GM18517 (cell line): ENCODE measurements around the gene PARD3B.

Experiments
- ATAC-seq: cut with Tn5 transposase; IDR thresholded peaks from one replicate; pipeline ENCODE4 v1.9.1; 2021; ENCODE audit warnings: mild to moderate bottlenecking, moderate library complexity; ENCODE audit not compliant: unreplicated experiment

PARD3B gene

DNA sequence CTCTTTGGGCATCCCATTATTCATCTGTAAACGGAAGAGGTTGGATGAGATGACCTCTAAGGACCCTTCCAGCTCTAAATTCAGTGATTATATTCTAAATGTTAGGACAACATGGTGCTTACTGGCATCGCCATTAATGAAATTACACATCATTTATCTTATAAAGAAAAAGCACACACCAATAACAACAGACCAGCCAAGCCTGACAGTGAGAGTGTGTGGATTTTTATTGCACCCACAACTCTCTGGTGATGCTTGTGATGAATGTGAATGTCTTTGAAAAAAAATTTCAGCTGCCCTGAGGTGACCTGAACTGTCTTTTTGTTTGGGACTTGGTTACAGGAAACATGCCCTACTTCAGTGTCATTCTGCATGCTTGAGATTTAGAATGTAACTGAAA is 623.7 kb downstream of the PARD3B start:
- ATAC-seq = no peak

DNA sequence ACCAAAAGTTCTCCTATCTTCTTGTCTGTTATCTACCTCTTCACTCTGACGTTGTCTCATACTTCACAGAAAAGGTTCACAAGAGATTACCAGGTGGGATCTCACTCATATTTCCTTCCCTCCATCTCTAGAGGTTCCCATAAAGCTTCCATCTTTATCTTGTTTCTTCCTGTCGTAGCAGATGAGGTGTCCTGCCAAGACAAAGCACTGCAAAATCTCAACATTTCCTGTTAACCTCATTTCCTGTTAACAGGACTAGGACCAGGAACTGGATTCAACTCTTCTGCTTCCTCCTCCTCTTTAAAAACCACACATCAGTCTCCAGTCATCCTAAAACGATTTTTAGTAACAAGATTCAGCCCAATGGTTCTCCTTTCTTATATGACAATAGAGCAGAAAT is 624.2 kb downstream of the PARD3B start:
- no peak for ATAC-seq

GRCh38 chr2:205170399-205170798 is 625.1 kb downstream of the PARD3B start:
- ATAC-seq = no peak

DNA sequence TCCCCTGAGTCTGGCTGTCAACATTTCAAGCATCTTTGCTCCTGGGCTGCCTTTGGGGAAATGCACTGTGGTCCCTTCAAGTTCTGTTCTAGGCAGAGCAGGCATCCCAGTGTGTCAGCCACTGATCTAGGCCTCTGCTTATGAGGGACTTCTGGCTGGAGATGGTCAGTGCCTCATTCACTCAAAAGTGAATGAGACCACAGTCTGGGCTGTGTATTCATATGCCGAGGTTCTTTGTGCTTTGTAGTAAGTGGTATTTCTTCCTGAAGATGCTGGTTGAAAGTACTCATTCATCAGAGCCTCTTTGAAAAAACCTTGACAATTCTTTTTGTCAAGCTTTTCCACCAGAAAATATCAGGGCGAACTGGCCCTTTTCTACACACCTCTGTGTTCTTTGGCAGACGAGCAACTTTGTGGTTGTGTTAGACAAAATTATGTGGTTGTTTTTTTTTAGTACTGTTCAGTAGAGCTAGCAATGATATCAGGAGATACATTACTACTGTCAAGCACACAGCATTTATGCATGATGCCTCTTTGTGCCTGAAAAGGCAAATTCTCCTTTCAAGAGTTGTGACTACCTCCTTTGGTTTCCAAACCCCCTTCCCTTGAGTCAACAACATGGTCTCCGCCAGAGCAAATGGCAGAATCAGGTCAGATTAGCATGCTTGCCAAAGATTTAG is 626.1 kb downstream of the PARD3B start:
- no peak for ATAC-seq

DNA sequence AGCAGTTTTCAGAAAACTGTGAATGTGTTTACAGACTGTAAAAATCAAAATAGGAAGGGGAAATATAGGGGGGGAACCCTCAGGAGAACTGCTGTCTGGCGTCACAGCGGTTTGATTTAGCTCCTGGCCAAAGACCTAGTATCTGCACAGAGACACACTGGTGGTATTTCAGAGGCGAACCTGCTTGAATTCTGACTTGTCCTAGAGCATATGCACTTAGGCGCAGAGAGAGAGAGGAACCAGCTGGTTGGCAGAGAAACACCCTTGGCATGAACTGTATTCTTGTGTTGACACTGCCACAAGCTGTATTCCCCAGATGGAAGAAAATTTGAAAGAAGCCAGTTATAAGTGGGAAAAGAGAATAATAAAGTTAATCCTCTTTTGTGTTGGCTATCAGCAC is 630.6 kb downstream of the PARD3B start:
- ATAC-seq = no peak

- ATAC-seq = no peak
These were observed 631.3 kb downstream of the PARD3B start for GRCh38 chr2:205176546-205176945.

DNA sequence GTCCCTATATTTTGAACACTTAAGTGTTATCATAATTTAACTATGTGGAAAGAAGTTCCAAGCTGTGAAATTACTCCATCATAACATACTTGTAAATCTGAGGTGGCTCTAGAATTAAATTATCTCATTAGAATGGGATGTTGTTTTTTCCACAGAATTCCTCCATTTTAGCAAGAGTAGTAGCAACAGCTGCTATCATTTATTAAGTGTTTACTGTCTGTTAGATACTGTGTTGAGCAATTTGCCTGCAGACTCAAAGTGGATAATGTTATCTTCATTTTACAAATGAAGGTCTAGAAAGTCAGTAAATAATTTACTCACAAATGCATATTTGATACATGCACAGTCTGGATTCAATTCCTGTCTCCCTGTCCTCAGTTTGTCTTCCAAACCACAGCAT is 632.3 kb downstream of the PARD3B start:
- ATAC-seq = no peak

DNA sequence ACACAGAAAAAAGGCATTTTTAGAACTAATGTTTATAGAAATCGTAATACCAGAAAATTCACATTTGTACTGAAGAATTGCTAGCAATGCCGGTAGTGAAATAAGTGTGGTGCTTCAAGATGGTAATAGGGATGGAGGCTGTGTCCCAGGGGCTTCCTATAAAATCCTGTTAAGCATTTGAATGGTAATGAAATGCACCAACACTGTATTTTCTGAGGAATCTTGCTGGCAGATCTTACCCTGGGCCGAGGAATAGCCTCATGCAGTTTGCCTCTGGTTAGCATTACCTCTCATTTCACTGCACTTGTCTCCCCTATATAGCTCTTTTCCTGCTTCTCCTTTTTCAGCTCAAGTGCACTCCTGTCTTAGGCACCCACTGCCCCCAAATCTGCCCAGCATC is 635.5 kb downstream of the PARD3B start:
- no peak for ATAC-seq

DNA sequence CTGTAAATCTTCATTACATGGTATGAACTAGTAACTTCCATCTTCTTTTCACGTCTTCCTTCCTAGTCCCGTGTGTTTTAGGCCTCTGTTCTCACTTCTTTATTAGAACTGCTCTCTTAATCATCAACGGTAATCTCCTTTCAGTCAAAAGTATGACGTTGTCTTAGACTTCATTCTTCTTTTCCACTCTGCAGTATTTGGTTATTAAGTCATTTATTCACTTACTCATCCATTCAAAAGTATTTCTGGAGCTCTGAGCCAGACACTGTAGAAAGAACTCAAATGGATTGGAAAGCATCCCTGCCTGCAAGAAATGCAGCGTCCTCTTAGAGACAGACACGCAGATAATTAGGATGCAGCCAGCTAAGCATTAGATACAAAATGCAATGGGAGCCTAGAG is 642.5 kb downstream of the PARD3B start:
- ATAC-seq = no peak

- ATAC-seq = no peak
These were observed 643.2 kb downstream of the PARD3B start for GRCh38 chr2:205188239-205189138.

DNA sequence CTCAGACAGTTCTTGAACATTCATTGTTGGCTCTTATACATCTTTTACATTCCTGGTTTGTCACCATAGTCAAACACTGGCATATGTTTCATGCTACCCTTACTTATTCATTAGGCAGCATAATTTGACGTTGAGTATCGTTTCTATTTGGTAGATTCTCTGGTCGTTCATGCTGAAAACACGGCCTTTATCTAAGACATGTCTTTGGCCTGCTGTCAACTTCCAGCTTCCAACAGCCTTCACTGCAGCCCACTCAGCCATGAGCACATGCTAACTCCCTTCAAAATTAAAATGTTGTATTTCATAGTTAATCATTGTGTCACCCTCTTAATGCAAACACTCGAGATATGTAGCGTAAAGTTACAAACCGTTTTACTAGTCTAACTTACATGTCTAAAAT is 644.0 kb downstream of the PARD3B start:
- no peak for ATAC-seq

DNA sequence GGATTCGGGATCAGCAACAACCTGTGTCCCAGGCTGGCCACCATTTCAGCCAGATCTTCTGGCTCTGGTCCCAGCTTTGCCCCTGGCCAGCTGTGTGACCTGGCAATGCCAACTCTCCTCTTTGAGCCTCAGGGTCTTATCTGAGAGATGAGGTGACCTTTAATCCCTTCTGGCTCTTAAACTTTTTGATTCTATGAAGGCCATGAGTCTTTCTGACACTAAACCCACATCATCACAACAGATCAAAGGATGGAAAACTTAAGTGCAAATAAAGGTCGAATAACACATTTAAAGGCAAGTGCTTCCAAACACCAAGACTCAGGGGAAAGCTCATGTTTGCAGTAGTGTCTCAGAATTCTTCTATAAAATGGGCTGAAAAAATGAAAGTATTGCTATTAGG is 645.3 kb downstream of the PARD3B start:
- no peak for ATAC-seq

GRCh38 chr2:205193125-205193835 is 648.0 kb downstream of the PARD3B start:
- ATAC-seq = no peak

DNA sequence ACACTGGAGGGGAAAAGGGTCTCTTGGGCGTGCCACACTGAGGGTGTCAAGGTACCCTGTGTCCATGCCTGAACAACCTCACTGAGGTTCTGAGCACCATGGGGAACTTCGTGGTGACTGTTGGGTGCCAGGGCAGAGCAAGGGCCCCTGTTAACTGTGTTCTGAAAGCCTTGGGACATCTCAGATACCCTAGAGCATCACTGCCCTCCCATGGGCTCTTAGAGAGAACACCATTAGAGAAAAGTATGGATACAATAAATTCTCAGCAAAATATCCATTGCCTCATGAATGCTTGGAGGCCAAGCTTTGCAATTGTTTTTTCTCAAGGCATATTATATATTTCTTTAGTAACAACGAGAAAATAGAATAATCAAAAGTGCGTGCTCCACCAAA is 648.6 kb downstream of the PARD3B start:
- no peak for ATAC-seq

- ATAC-seq = no peak
These were observed 652.3 kb downstream of the PARD3B start for GRCh38 chr2:205197468-205198139.

GRCh38 chr2:205198140-205198525 is 652.9 kb downstream of the PARD3B start:
- ATAC-seq = no peak

DNA sequence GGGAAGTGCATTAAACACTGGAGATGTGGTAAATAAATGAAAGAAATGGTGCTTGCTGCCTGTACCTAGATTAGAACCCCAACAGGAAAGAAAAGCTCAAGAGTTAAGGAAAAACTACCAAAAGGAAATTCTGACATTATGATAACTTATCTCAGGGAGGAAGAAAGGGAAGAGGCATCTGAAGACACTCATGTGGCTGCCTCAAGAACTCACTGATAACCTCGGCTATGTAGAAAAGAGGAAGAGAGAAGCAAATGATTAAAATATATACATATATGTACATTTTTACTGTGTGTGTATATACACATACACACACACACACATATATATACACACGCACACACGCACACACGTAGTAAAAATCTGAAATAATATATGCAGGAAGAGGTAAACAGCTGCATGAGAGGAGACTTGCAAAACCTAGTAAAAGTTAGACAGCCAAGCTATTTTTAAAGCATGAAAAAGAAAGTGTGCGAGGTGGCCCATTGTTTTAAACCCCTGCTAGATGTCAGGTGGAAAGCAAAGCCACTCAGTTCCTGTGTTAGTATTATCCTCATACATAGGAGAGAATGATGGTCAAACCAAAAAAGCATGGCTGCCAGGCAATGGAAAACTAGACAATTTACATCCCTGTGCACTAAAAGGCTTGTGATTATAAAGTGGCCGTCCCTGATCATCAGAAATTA is 654.0 kb downstream of the PARD3B start:
- no peak for ATAC-seq

DNA sequence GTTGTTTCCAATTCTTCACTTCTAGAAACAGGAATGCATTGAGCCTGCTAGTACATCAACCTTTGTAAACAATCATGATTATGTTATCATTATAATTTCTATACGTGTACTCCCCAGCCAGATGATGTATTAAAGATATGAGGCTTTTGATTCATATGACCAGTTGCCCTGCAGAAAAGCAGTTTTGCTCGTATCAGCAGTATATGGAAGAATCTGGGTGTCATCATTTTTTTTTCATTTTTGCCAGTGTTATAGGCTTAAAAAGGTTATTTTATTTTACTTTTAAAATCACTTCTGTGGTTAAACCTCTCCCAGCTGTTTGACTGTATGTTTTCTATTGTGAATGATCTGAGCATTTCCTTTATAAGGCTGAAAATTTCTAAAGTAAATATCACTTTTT is 665.2 kb downstream of the PARD3B start:
- no peak for ATAC-seq

GRCh38 chr2:205212357-205212756 is 667.1 kb downstream of the PARD3B start:
- no peak for ATAC-seq

DNA sequence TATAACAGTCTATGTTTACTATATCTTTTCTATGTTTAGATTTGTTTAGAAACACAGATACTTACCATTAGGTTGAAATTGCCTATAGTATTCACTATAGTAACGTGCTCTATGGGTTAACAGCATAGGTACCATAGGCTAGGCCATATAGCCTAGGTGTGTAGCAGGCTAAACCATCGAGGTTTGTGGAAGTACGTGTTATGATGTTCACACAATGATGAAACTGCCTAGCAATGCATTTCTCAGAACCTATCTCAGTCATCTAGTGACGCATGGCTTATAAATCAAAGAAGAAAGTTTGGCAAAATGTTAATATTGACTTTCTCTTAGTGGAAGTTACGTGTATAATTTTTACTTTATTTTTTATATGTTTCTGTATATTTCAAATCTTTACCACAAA is 670.8 kb downstream of the PARD3B start:
- no peak for ATAC-seq

- ATAC-seq = no peak
These were observed 671.3 kb downstream of the PARD3B start for GRCh38 chr2:205216580-205216979.
